Measurements from ENCODE around the gene RALGPS2.
A peak's percentile ranks its signal among the peaks of the same experiment; 100 is the strongest.
"Not testable (repeated sequence)": the region's sequence is repeated elsewhere in the genome, so short reads cannot be mapped to it uniquely, and the experiment has no call there.

Gene RALGPS2

GRCh38 chr1:178725466-178726086 is 532 bp downstream of the RALGPS2 start:
- peak; percentile 51 to 92 for DNase-seq

- DNase-seq, result peak; percentile 94 to 98
Measured at GRCh38 chr1:178726087-178726517, 1.1 kb downstream of the RALGPS2 start.

- DNase-seq, result peak in 1 of 2 experiments; percentile 76
Measured at GRCh38 chr1:178726545-178726944, 1.5 kb downstream of the RALGPS2 start.

- DNase-seq, result peak in 1 of 2 experiments; percentile 22
Measured at GRCh38 chr1:178727014-178727895, 2.2 kb downstream of the RALGPS2 start.

- DNase-seq, result no peak
Measured at GRCh38 chr1:178733972-178734371, 8.9 kb downstream of the RALGPS2 start.

- DNase-seq, result no peak
Measured at GRCh38 chr1:178738780-178739179, 13.7 kb downstream of the RALGPS2 start.

- no peak for DNase-seq
Measured at GRCh38 chr1:178739285-178740045, 14.4 kb downstream of the RALGPS2 start.

GRCh38 chr1:178740491-178740890 is 15.4 kb downstream of the RALGPS2 start:
- no peak for DNase-seq

GRCh38 chr1:178740924-178741323 is 15.9 kb downstream of the RALGPS2 start:
- no peak for DNase-seq

GRCh38 chr1:178743801-178744200 is 18.8 kb downstream of the RALGPS2 start:
- DNase-seq, result no peak

- no peak for DNase-seq
Measured at GRCh38 chr1:178745260-178745659, 20.2 kb downstream of the RALGPS2 start.

- DNase-seq, result no peak
Measured at GRCh38 chr1:178746345-178746744, 21.3 kb downstream of the RALGPS2 start.

- not testable (repeated sequence) for DNase-seq
Measured at GRCh38 chr1:178747361-178747760, 22.3 kb downstream of the RALGPS2 start.

GRCh38 chr1:178749581-178750166 is 24.6 kb downstream of the RALGPS2 start:
- DNase-seq, result peak in 1 of 2 experiments; percentile 21

GRCh38 chr1:178751046-178751445 is 26.0 kb downstream of the RALGPS2 start:
- DNase-seq, result no peak

- no peak for DNase-seq
Measured at GRCh38 chr1:178752891-178753290, 27.8 kb downstream of the RALGPS2 start.

- DNase-seq, result not testable (repeated sequence)
Measured at GRCh38 chr1:178754655-178755256, 29.7 kb downstream of the RALGPS2 start.

GRCh38 chr1:178768423-178768822 is 43.4 kb downstream of the RALGPS2 start:
- peak in 1 of 2 experiments; percentile 75 for DNase-seq

GRCh38 chr1:178772952-178773351 is 47.9 kb downstream of the RALGPS2 start:
- DNase-seq, result no peak

GRCh38 chr1:178774263-178774662 is 49.2 kb downstream of the RALGPS2 start:
- DNase-seq, result peak; percentile 72 to 84

- DNase-seq, result no peak
Measured at GRCh38 chr1:178776553-178776952, 51.5 kb downstream of the RALGPS2 start.

GRCh38 chr1:178781533-178782330 is 56.7 kb downstream of the RALGPS2 start:
- DNase-seq, result no peak

Measured in NCI-H526 (cell line).